ENCODE data around the gene TMEM72.

TMEM72 gene

GRCh38 chr10:44890696-44891563 is 20.2 kb upstream of the TMEM72 start:
- DNase-seq = no peak

GRCh38 chr10:44891721-44892120 is 19.4 kb upstream of the TMEM72 start:
- DNase-seq = no peak

DNA sequence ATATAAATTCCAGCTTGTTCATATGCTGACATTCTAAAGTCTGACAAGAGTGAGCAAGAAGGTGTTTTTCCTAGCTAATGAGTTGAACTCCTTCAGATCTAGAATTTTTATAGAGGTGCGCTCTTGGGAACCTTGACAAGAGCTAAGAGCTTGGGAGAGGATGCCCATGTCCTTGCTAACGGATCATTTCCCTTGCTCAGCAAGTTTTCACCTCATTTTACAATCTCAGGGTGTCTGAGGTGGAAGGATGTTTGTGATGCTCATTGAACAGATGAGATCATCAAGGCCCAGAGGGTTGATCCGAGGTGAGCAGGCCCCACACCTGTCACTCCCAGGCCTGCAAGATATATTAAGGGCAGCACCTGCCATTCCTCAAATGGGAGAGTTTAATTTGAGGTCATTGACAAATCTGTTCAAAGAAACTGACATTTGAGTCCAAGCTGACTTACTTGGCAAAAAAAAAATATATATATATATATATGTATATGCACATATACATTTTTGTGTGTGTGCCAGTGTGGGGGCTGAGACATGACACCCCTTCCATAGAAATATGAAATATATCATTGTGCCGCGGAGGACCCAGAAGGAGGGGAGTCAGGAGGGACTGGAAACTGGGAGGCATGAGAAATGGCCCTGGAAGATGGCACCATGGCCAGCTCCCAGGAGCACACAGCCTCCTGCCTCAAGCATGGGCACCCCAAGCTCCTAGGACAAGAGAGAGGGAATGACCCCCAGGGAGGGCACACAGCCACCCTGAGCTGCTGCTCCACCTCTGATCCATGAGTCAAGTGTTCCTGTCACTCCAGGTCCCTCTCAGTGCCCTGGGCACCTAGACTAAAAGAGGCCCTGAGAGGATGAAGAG is 17.3 kb upstream of the TMEM72 start:
- DNase-seq = no peak

DNA sequence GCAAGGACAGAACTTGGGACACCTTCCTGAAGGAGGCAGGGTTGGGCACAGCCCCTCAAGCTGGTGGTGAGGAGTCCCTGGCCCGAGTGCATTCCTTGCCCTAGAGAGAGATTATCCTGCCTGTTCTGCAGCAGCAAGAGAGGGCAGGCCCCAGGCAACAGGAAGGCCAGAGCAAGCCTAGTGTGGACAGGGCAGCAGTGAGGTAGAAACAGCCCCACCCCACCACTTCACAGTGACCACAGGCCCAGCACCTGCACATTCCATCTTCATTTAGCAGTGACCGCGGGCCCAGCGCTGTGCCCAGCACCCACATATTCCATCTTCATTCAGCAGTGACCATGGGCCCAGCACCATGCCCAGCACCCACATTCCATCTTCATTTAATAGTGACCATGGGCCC is 16.4 kb upstream of the TMEM72 start:
- no peak for DNase-seq

GRCh38 chr10:44895280-44895679 is 15.9 kb upstream of the TMEM72 start:
- no peak for DNase-seq

GRCh38 chr10:44897049-44897448 is 14.1 kb upstream of the TMEM72 start:
- no peak for DNase-seq

DNA sequence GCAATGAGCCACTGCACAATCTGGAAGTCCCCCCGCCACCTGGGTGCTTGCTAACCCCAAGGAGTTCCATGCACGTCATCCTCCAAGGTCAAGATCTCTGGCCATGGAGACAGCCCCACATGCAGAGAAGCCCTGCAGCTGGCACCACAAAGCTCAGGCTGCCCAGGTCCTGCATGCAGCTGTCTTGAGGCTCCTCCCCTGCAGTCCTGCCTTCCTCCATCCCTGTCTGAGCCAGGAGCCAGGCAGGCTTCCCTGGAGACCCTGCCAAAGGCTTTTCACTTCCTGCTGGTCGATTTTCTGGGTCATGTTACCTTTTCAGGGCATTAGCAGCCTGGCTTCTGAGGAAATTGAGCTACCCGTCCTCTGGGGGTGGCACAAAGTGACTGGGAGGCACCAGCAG is 12.5 kb upstream of the TMEM72 start:
- no peak for DNase-seq

GRCh38 chr10:44899450-44900080 is 11.6 kb upstream of the TMEM72 start:
- no peak for DNase-seq

DNA sequence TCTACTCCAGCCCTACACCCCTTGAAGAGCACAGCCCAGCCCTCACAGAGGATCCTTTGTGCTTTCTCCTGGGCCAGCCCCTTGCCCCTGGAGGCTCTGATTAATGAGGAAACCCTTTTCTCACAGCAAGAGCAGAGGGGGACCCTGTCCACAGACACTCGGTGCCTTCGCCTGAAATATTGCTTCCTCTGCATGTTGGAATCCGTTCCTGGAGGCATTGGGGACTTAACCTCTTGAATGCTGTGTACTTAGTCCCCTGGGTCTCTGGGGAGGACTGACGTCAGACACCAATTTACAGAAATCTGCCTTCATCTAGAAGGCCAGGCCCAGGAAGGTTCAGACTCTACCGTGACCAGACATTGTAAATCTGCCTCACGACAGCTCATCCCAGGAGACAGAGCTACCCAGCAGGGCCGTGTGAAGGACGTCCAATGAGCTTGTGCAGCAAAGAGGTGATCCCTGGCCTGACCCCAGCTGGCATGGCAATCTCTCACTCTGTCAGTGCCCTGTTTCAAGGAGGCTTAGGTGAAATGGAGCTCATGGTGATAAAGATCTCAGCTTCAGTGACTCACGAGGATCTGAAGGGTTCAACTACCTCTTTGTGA is 8.1 kb upstream of the TMEM72 start:
- no peak for DNase-seq

DNA sequence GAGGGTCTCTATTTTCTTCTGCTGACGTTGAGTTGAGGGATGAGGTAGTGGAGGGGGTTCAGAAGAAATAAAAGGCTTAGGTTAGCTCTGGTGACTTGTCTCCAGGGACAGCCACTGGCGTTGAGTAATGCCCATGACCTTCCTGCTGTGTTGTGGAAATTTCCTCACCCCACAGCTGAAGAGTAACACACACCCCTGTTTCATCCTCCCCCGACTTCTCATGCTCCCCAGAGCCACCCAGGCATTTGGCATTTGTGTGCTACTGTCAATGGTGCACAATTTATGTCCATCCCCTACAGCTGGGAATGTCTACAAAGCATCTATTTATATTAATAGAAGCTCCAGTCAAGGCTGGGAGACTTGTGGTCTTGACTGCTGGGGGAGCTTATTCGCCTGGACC is 4.7 kb upstream of the TMEM72 start:
- no peak for DNase-seq

DNA sequence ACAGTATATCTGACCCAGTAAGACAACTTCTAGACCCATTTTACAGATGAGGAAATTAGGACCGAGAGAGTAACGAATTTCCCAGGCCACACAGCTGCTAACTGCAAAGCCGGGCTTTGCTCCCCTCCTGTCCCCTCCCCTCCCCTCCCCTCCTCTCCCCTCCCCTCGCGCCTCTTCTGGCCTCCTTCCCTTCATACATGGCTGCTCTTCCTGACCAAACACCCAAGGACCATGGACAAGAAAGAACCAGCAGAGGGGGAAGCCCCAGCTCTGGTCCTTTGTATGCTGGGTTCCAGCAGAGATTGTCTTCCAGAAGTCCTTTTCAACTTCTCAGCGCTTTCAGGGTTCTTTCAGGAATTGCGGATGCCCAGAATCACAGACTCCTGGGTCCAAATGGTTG is 3.6 kb upstream of the TMEM72 start:
- DNase-seq = no peak

- DNase-seq = no peak
These were observed 2.9 kb upstream of the TMEM72 start for GRCh38 chr10:44908066-44908749.

- no peak for DNase-seq
These were observed 2.1 kb upstream of the TMEM72 start for GRCh38 chr10:44908936-44909630.

GRCh38 chr10:44909910-44910309 is 1.2 kb upstream of the TMEM72 start:
- DNase-seq = no peak

DNA sequence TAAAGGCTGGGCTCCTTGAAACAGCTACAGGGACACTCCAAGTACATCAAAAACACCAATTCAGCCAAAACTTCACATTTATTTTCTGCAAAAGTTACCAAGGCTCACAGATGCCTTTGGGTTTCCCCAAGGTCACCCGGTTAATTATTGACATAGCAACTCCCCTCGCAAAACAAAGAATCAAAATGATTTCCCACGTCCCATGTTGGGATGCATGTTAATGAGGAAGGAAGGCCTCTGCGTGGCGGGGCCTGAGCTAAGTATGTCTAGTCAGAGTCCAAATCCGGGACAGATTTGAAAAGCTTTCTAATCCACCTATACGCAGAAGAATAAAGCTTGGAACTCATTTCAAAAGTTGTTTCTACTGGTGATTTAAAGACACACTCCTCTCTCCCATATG is 535 bp upstream of the TMEM72 start:
- DNase-seq = no peak

- DNase-seq = no peak
These were observed 814 bp downstream of the TMEM72 start for GRCh38 chr10:44911951-44912350.

- peak; percentile 29 for DNase-seq
These were observed 2.4 kb downstream of the TMEM72 start for GRCh38 chr10:44913350-44914081.

DNA sequence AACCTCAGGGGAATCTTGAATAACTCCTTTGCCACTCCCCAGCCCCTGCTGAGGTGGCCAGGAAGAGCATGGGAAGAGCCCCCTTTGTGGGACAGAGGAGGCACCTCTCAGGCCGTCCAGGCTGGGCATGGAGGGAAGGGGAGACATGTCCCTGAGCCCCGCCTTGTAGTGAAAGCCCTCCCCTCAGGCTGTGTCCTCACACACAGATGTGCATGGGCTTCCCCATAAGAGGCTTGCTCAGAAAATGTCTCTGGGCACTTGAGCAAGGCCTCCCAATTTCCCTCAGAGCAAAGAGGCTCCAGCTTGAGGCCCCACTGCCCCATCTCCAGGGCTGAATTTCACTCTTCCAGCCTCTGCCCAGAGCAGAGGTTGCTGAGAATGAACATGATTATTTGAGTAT is 3.8 kb downstream of the TMEM72 start:
- no peak for DNase-seq

DNA sequence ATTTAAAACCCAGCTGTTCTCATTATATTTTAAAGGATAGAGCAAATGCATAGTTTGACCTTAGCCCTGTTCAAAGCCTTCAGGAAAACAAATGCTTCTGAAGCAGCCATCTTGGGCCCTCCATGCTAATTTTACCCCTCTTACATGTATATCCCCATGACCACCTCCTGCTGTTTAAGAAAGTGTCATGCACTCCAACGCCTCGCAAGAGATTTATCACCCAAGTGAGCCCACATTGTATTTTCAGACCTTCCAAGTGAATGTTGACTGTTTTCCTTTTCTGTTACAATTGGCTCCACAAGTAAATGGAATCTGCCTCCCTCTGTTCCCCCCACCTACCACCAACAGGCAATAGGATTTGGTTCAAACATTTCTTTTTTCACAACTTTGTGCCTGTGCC is 5.3 kb downstream of the TMEM72 start:
- DNase-seq = no peak

GRCh38 chr10:44917848-44918247 is 6.7 kb downstream of the TMEM72 start:
- no peak for DNase-seq

GRCh38 chr10:44920252-44920651 is 9.1 kb downstream of the TMEM72 start:
- DNase-seq = no peak

Measured in stimulated activated CD8-positive, alpha-beta memory T cell treated with anti-CD3 and anti-CD28 coated beads, Interleukin-4, amount 100 ng/mL, for 48 hours (primary cell).